ENCODE data around the gene GFY. TPM values are rescaled to one million over a fixed set of nuclear protein-coding genes. Genes with fewer than 3 reads are reported as not detected.

GFY gene
- polyA plus RNA-seq, 1 donor from 2014 or later: not detected

GRCh38 chr19:49415102-49415809, 9.9 kb upstream of the GFY start:
- Histone ChIP-seq H3K4me2 (ENCODE audit: low read length) (no peak overlapping the region), H3K9me3 (ENCODE audit: low read length) (no peaks in the 10 kb centered on the region)

DNA sequence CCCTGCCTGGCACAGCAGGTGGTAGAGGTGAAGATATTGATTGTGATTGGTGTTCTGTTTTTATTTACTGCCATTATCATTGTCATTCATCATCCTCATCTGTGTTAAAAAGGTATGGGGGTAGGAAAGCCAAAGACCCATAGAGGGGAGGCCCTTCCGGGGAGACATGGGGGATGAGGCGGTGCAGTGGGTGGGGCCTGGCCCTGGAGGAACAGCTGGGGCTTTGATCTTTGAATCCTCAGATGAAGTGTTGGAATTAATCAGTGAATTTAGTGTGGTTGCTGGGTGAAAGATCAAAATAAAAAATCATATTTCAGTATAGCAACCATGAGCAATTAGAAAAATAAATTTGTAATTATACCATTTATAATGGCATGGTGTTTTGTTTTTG, 9.4 kb upstream of the GFY start:
- H4K20me1 ChIP-seq (ENCODE audit: insufficient read depth): no peaks in the 10 kb centered on the region

More at GRCh38 chr19:49415102-49415809, 9.9 kb upstream of the GFY start:
- Histone ChIP-seq H3K27me3 (ENCODE audit: insufficient read depth, low read depth, low read length) (peaks cover 9% of the 10 kb centered on the region), H4K20me1 (ENCODE audit: insufficient read depth) (no peaks in the 10 kb centered on the region), H3K36me3 (ENCODE audit: insufficient read depth, low read length) (no peaks in the 10 kb centered on the region), H3K9me2 (ENCODE audit: insufficient read depth, low read length) (no peaks in the 10 kb centered on the region), H3K79me2 (replicated peaks; ENCODE audit: insufficient read depth, low read length) (no peaks in the 10 kb centered on the region), H3K4me3 (ENCODE audit: low read length) (no peak overlapping the region), H2AFZ (ENCODE audit: low read depth, low read length) (no peak overlapping the region), H3F3A (ENCODE audit: insufficient read depth, low read length, poor library complexity, severe bottlenecking) (no peaks in the 10 kb centered on the region), H3K27ac (ENCODE audit: low read length) (no peak overlapping the region), H3K9ac (ENCODE audit: low read length) (no peak overlapping the region)
- TF ChIP-seq REST (IDR thresholded peaks at IDR 0.05; ENCODE audit: borderline replicate concordance) (no peak), EZH2 (IDR thresholded peaks at IDR 0.05; ENCODE audit: borderline replicate concordance, insufficient read depth, low read length, poor library complexity, severe bottlenecking) (no peak), RAD21 (conservative IDR thresholded peaks at IDR 0.05) (no peak), SMC3 (conservative IDR thresholded peaks at IDR 0.05; ENCODE audit: poor library complexity) (no peak), EP300 (conservative IDR thresholded peaks at IDR 0.05; ENCODE audit: poor library complexity, severe bottlenecking) (no peak), MXI1 (conservative IDR thresholded peaks at IDR 0.05; ENCODE audit: poor library complexity, severe bottlenecking) (no peak), POLR2AphosphoS5 (IDR thresholded peaks at IDR 0.05) (no peak), TAF1 (IDR thresholded peaks at IDR 0.05; ENCODE audit: low read depth) (no peak)
- TF ChIP-seq, protein P1, sequence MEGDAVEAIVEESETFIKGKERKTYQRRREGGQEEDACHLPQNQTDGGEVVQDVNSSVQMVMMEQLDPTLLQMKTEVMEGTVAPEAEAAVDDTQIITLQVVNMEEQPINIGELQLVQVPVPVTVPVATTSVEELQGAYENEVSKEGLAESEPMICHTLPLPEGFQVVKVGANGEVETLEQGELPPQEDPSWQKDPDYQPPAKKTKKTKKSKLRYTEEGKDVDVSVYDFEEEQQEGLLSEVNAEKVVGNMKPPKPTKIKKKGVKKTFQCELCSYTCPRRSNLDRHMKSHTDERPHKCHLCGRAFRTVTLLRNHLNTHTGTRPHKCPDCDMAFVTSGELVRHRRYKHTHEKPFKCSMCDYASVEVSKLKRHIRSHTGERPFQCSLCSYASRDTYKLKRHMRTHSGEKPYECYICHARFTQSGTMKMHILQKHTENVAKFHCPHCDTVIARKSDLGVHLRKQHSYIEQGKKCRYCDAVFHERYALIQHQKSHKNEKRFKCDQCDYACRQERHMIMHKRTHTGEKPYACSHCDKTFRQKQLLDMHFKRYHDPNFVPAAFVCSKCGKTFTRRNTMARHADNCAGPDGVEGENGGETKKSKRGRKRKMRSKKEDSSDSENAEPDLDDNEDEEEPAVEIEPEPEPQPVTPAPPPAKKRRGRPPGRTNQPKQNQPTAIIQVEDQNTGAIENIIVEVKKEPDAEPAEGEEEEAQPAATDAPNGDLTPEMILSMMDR (IDR thresholded peaks at IDR 0.05; ENCODE audit: poor library complexity, severe bottlenecking): no peak

More for the DNA sequence above, 9.4 kb upstream of the GFY start:
- Histone ChIP-seq H3K79me2 (replicated peaks; ENCODE audit: insufficient read depth, low read length) (no peaks in the 10 kb centered on the region), H3K9ac (ENCODE audit: low read length) (no peak overlapping the region), H3F3A (ENCODE audit: insufficient read depth, low read length, poor library complexity, severe bottlenecking) (no peaks in the 10 kb centered on the region), H3K9me2 (ENCODE audit: insufficient read depth, low read length) (no peaks in the 10 kb centered on the region), H3K27me3 (ENCODE audit: insufficient read depth, low read depth, low read length) (peaks cover 14% of the 10 kb centered on the region), H3K9me3 (ENCODE audit: low read length) (no peaks in the 10 kb centered on the region), H3K36me3 (ENCODE audit: insufficient read depth, low read length) (no peaks in the 10 kb centered on the region), H3K27ac (ENCODE audit: low read length) (no peak overlapping the region), H3K4me3 (ENCODE audit: low read length) (no peak overlapping the region), H3K4me2 (ENCODE audit: low read length) (no peak overlapping the region), H2AFZ (ENCODE audit: low read depth, low read length) (no peak overlapping the region)
- TF ChIP-seq REST (IDR thresholded peaks at IDR 0.05; ENCODE audit: borderline replicate concordance): no peak
